HG02870 (cell line): ENCODE results near the gene ARL14EP.

Experiments used
- ATAC-seq: cut with Tn5 transposase; IDR thresholded peaks from one replicate; pipeline ENCODE4 v1.9.1; 2021; ENCODE audit warnings: mild to moderate bottlenecking, moderate library complexity; ENCODE audit not compliant: unreplicated experiment

Gene ARL14EP

GRCh38 chr11:30368394-30368793 is 45.5 kb downstream of the ARL14EP start:
- no peak for ATAC-seq

DNA sequence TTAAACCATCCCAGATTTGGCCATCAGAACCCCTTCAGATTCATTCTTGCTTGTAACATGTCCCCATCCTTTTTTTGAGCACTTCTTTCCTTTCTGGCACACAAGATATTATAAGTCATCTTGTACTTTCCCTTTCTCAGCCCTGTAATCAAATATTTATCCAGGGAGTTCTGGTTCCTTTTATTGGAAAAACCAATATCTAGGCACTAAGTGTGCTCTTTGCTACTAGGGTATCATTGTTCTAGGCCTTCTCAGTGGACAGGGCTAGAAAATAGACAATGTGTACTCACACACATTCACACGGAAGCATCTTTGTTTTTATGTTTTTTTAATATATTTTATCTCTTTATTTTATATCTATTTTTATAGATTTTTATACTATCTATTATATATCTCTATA is 47.3 kb downstream of the ARL14EP start:
- no peak for ATAC-seq

GRCh38 chr11:30377347-30377746 is 54.4 kb downstream of the ARL14EP start:
- ATAC-seq = no peak

DNA sequence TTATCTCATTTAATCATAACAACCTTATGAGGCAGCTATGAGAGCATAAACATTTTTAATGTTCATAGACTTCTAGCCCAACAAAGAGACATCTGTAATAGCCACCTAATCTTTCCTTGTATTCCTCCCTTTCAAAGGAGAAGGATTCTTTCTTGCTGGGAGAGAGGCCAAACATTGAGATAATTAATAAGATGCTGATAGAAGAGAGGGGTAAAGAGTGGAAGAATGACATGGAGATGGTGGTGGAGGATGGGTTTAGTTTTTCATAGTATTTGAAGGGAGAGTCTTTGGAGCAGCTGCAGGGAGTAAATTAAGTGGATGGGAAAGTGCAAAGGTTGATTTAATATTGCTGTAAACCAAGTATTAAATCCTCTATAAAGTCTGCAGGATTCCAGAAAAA is 57.9 kb downstream of the ARL14EP start:
- no peak for ATAC-seq

GRCh38 chr11:30381879-30382278 is 59.0 kb downstream of the ARL14EP start:
- ATAC-seq = no peak
